ENCODE data around the gene IKBKE. TPM values are rescaled to one million over a fixed set of nuclear protein-coding genes. Genes with fewer than 3 reads are reported as not detected.

Gene IKBKE
- total RNA-seq, 1 donor from 2014 or later: 7.7 TPM

DNA sequence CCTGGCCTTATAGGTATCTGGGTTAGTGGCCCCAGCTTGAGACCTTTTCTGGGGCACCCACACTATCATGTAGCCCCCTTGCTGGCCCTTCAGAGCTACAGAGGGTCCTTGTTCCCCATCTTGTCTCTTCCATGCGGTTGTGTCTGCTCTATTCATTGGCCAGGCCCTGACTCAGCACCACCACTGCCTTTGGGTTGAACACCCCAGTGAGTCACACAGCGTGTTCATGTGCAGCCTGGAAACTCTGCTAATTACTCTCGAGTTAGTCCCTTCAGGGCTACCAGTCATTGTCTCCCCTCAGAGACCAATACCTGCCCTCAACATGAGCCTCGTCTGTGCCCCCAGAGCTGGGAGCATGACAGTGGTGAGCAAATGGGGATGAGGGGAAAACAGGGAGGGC, 28.2 kb upstream of the IKBKE start:
- H3K9me3 Mint-ChIP-seq (ENCODE audit: low read depth): no peaks in the 10 kb centered on the region
- no peak for TF ChIP-seq CTCF (IDR thresholded peaks at IDR 0.05)
- H3K27me3 Mint-ChIP-seq (ENCODE audit: low read depth): no peaks in the 10 kb centered on the region
- H3K4me1 Mint-ChIP-seq (ENCODE audit: low read depth): peaks cover 3% of the 10 kb centered on the region
- DNase-seq (ENCODE audit: low spot score): no peak
- H3K4me3 Mint-ChIP-seq (ENCODE audit: unreplicated experiment): no peak overlapping the region
- peaks cover 48% of the 10 kb centered on the region for H3K36me3 Mint-ChIP-seq (ENCODE audit: low read depth)
- H3K27ac Mint-ChIP-seq (ENCODE audit: unreplicated experiment): no peak overlapping the region

DNA sequence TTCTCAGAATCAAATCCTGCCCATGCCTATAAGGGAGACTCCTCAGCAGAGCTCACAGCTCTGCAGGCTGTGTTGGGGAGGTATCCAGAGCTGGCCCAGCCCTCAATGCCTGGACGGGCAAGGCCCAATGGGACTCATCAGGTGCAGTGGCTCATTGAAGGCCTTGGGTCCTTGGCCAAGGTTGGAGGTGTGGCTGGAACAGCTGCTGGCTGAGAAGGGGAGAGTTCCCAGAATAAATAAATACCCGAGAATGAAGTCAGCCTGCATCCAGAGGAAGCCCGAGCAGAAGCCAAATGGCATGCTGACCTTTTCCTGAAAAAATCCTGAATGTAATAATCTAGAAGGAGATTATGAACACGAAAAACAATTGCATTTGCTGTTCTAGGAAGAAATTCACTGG, 25.2 kb upstream of the IKBKE start:
- no peak overlapping the region for H3K27ac Mint-ChIP-seq (ENCODE audit: unreplicated experiment)
- DNase-seq (ENCODE audit: low spot score): no peak
- H3K36me3 Mint-ChIP-seq (ENCODE audit: low read depth): peaks cover 34% of the 10 kb centered on the region
- no peaks in the 10 kb centered on the region for H3K27me3 Mint-ChIP-seq (ENCODE audit: low read depth)
- H3K9me3 Mint-ChIP-seq (ENCODE audit: low read depth): no peaks in the 10 kb centered on the region
- no peak overlapping the region for H3K4me3 Mint-ChIP-seq (ENCODE audit: unreplicated experiment)
- peaks cover 7% of the 10 kb centered on the region for H3K4me1 Mint-ChIP-seq (ENCODE audit: low read depth)
- no peak for TF ChIP-seq CTCF (IDR thresholded peaks at IDR 0.05)

GRCh38 chr1:206445911-206446356, 24.3 kb upstream of the IKBKE start:
- Mint-ChIP-seq H3K27ac (ENCODE audit: unreplicated experiment) (no peak overlapping the region), H3K4me1 (ENCODE audit: low read depth) (peaks cover 7% of the 10 kb centered on the region), H3K9me3 (ENCODE audit: low read depth) (no peaks in the 10 kb centered on the region), H3K4me3 (ENCODE audit: unreplicated experiment) (no peak overlapping the region), H3K27me3 (ENCODE audit: low read depth) (no peaks in the 10 kb centered on the region), H3K36me3 (ENCODE audit: low read depth) (peaks cover 33% of the 10 kb centered on the region)
- TF ChIP-seq CTCF (IDR thresholded peaks at IDR 0.05): no peak
- DNase-seq (ENCODE audit: low spot score): no peak

DNA sequence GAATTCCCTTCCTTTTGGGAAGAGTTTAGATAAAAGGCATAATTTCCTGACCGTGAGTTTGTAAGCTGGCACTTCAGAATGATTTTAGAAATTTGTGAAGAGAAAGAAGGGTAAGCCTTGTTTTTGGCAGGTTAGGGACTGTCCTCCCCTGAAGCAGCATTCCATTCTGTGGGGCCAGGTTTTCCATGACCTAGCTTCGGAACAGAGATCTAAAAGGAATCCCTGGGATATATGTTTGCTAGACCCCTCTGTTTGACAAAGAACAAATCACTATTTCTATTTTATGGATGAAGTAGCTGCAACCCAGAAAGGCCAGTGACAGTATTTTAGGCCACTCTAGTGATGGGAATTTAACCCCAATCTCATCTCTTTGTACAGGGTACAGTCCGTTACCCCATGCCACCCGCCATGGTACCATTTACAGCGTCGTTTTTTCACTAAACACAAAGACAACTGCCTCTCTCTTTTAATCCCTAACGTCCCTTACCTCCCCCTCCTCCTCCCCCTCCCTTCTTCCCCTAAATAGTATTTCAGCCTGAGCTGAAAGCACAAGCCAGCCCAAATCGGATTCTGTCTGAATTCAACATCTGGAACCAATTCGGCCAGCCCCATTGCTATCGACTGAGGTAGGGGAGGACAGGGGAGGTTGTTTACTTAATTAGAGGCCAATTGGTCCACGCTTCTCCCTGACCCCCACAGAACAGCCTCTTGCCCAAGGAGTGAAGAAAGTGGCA, 23.4 kb upstream of the IKBKE start:
- no peak for TF ChIP-seq CTCF (IDR thresholded peaks at IDR 0.05)
- no peak overlapping the region for H3K4me3 Mint-ChIP-seq (ENCODE audit: unreplicated experiment)
- no peaks in the 10 kb centered on the region for H3K9me3 Mint-ChIP-seq (ENCODE audit: low read depth)
- peaks cover 36% of the 10 kb centered on the region for H3K36me3 Mint-ChIP-seq (ENCODE audit: low read depth)
- H3K4me1 Mint-ChIP-seq (ENCODE audit: low read depth): peaks cover 7% of the 10 kb centered on the region
- no peak overlapping the region for H3K27ac Mint-ChIP-seq (ENCODE audit: unreplicated experiment)
- DNase-seq (ENCODE audit: low spot score): no peak
- H3K27me3 Mint-ChIP-seq (ENCODE audit: low read depth): no peaks in the 10 kb centered on the region

DNA sequence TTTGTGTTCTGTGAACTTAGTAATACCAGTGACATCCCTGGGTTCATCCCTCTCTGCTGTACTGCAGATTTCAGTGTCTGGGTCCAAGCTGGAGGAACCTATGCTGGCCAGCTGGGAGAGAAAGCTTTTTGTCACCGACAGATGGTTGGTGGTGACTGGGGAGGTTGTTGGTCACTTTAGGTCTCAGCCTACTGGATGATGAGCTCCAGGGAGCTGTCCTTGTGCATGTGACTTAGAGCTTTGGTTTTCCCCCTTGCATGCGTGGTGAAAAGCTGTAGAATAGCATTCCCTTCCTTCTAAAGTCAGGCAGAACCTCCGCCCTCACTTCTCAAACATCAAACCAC, 22.9 kb upstream of the IKBKE start:
- DNase-seq (ENCODE audit: low spot score): no peak
- Mint-ChIP-seq H3K4me3 (ENCODE audit: unreplicated experiment) (no peak overlapping the region), H3K4me1 (ENCODE audit: low read depth) (peaks cover 7% of the 10 kb centered on the region), H3K27ac (ENCODE audit: unreplicated experiment) (no peak overlapping the region), H3K9me3 (ENCODE audit: low read depth) (no peaks in the 10 kb centered on the region), H3K27me3 (ENCODE audit: low read depth) (no peaks in the 10 kb centered on the region), H3K36me3 (ENCODE audit: low read depth) (peaks cover 35% of the 10 kb centered on the region)
- TF ChIP-seq CTCF (IDR thresholded peaks at IDR 0.05): no peak
